Brain microvascular endothelial cell (primary cell): ENCODE measurements around the gene SCUBE1.

Source experiments
- DNase-seq: peaks from one replicate; pipeline ENCODE4 v3.0.0-alpha.2; 2020
- H3K27ac ChIP-seq: fragments of 250-450 bp; sonication (Bioruptor Pico); 2 replicates; pipeline ENCODE4 v1.5.1; 2020; ENCODE audit warnings: mild to moderate bottlenecking, moderate library complexity
- H3K27me3 ChIP-seq: fragments of 250-450 bp; sonication (Bioruptor Pico); replicated peaks from 2 replicates; pipeline ENCODE4 v1.5.1; 2020; ENCODE audit warnings: mild to moderate bottlenecking
- H3K36me3 ChIP-seq: fragments of 250-450 bp; sonication (Bioruptor Pico); replicated peaks from 2 replicates; pipeline ENCODE4 v1.5.1; 2020; ENCODE audit warnings: mild to moderate bottlenecking
- H3K4me3 ChIP-seq: 2 replicates; pipeline ENCODE4 v1.5.1; 2011; ENCODE audit warnings: low read depth, mild to moderate bottlenecking, control low read depth, low read length, moderate library complexity
- CTCF ChIP-seq: IDR thresholded peaks from 2 replicates; pipeline ENCODE4 v1.5.1; 2011; ENCODE audit warnings: low read depth, mild to moderate bottlenecking, moderate library complexity, low read length, control low read depth, inconsistent platforms; ENCODE audit errors: missing control alignments
- in situ Hi-C: cut with HindIII; loops from 2 replicates; pipeline ENCODE4 v1.10.0; 2017; ENCODE audit warnings: low sequenced_read_pairs, low pct_ligation_motif_present

Gene SCUBE1

GRCh38 chr22:43343262-43343669 lies at the start of gene SCUBE1:
Gene SCUBE1, minus strand, starts transcription at chr22:43343372. Its CDS starts 111 bp downstream, at chr22:43343261.
- no peak for TF ChIP-seq CTCF
- Histone ChIP-seq H3K36me3 (no peaks in the 10 kb centered on the region), H3K27ac (no peak within 1 kb of the TSS), H3K27me3 (peaks cover 47% of the 10 kb centered on the region), H3K4me3 (no peak within 1 kb of the TSS)
- DNase-seq: no peak
- in situ Hi-C loops: no loop called here

GRCh38 chr22:43392385-43392989 lies 49.3 kb upstream of the SCUBE1 start:
- Histone ChIP-seq H3K27ac (no peak overlapping the region), H3K4me3 (no peak overlapping the region), H3K36me3 (no peaks in the 10 kb centered on the region), H3K27me3 (peaks cover 4% of the 10 kb centered on the region)
- no peak for TF ChIP-seq CTCF
- DNase-seq: no peak
- in situ Hi-C loops: no loop called here

GRCh38 chr22:43391306-43391705 lies 48.1 kb upstream of the SCUBE1 start:
- H3K27me3 ChIP-seq: peaks cover 4% of the 10 kb centered on the region
- no peaks in the 10 kb centered on the region for H3K36me3 ChIP-seq
- H3K4me3 ChIP-seq: no peak overlapping the region
- no peak for DNase-seq
- no peak overlapping the region for H3K27ac ChIP-seq
- in situ Hi-C loops: no loop called here
- TF ChIP-seq CTCF: no peak

- no peak for DNase-seq
- in situ Hi-C loops: no loop called here
- no peaks in the 10 kb centered on the region for H3K36me3 ChIP-seq
- H3K27ac ChIP-seq: no peak overlapping the region
- no peak for TF ChIP-seq CTCF
- H3K27me3 ChIP-seq: peaks cover 4% of the 10 kb centered on the region
- H3K4me3 ChIP-seq: no peak overlapping the region
Observed at GRCh38 chr22:43390872-43391271, 47.7 kb upstream of the SCUBE1 start.

- no peak for DNase-seq
- Histone ChIP-seq H3K36me3 (no peaks in the 10 kb centered on the region), H3K27ac (no peak overlapping the region), H3K27me3 (peaks cover 8% of the 10 kb centered on the region), H3K4me3 (no peak overlapping the region)
- in situ Hi-C loops: no loop called here
- TF ChIP-seq CTCF: no peak
Observed at GRCh38 chr22:43390166-43390565, 47.0 kb upstream of the SCUBE1 start.

GRCh38 chr22:43389227-43389836 lies 46.2 kb upstream of the SCUBE1 start:
- in situ Hi-C loops: no loop called here

More at GRCh38 chr22:43389227-43389836, 46.2 kb upstream of the SCUBE1 start:
- no peak for DNase-seq
- Histone ChIP-seq H3K4me3 (no peak overlapping the region), H3K36me3 (no peaks in the 10 kb centered on the region), H3K27ac (no peak overlapping the region), H3K27me3 (peaks cover 8% of the 10 kb centered on the region)
- no peak for TF ChIP-seq CTCF
